DND-41 (cell line): ENCODE measurements around the gene VCP.

Experiments
- CTCF ChIP-seq: IDR thresholded peaks from 2 replicates; pipeline ENCODE4 v1.5.1; 2012; ENCODE audit warnings: borderline replicate concordance, low read length, moderate library complexity, mild to moderate bottlenecking; ENCODE audit not compliant: poor library complexity, severe bottlenecking; ENCODE audit errors: extremely low read depth
- EZH2 ChIP-seq: IDR thresholded peaks from 3 replicates; pipeline ENCODE4 v1.6.1; 2012; ENCODE audit warnings: borderline replicate concordance, low read depth, mild to moderate bottlenecking, moderate library complexity, low read length, inconsistent platforms; ENCODE audit not compliant: severe bottlenecking

GRCh38 chr9:35105571-35106342 lies 33.3 kb upstream of the VCP start:
- TF ChIP-seq CTCF = no peak
- no peak for TF ChIP-seq EZH2
